HG02798 (cell line): Measurements from ENCODE around the gene GTPBP6.
"Not testable (repeated sequence)": the region's sequence is repeated elsewhere in the genome, so short reads cannot be mapped to it uniquely, and the experiment has no call there.

Experiments used
- ATAC-seq: cut with Tn5 transposase; IDR thresholded peaks from one replicate; pipeline ENCODE4 v1.9.1; 2021; ENCODE audit warnings: mild to moderate bottlenecking; ENCODE audit not compliant: unreplicated experiment, poor library complexity

The GTPBP6 gene

GRCh38 chrX:320126-320783, 1.7 kb upstream of the GTPBP6 start:
- ATAC-seq = no peak

GRCh38 chrX:319579-320125, 1.1 kb upstream of the GTPBP6 start:
- no peak for ATAC-seq

- ATAC-seq = peak; percentile 64
Observed at GRCh38 chrX:318068-318738, 393 bp downstream of the GTPBP6 start.

GRCh38 chrX:317424-318067, 1.1 kb downstream of the GTPBP6 start:
- no peak for ATAC-seq

- no peak for ATAC-seq
Observed at GRCh38 chrX:316351-317325, 2.0 kb downstream of the GTPBP6 start.

- ATAC-seq = no peak
Observed at GRCh38 chrX:314781-315595, 3.6 kb downstream of the GTPBP6 start.

- no peak for ATAC-seq
Observed at GRCh38 chrX:314049-314448, 4.5 kb downstream of the GTPBP6 start.

- no peak for ATAC-seq
Observed at GRCh38 chrX:313546-313945, 5.0 kb downstream of the GTPBP6 start.

- no peak for ATAC-seq
Observed at GRCh38 chrX:312621-313331, 5.8 kb downstream of the GTPBP6 start.

GRCh38 chrX:311156-312129, 7.2 kb downstream of the GTPBP6 start:
- no peak for ATAC-seq

- ATAC-seq = no peak
Observed at GRCh38 chrX:310621-311155, 7.9 kb downstream of the GTPBP6 start.

GRCh38 chrX:308821-309520, 9.6 kb downstream of the GTPBP6 start:
- no peak for ATAC-seq

GRCh38 chrX:307261-308111, 11.1 kb downstream of the GTPBP6 start:
- ATAC-seq = no peak

GRCh38 chrX:306614-307251, 11.9 kb downstream of the GTPBP6 start:
- ATAC-seq = not testable (repeated sequence)
